ENCODE measurements around the gene MAP1LC3A. TPM values are rescaled to one million over a fixed set of nuclear protein-coding genes. Genes with fewer than 3 reads are reported as not detected.

Gene MAP1LC3A
- total and polyA plus RNA-seq, 2 donors (not counting 3 experiments of a cell fraction or from before 2014, with no cell fraction given) = 32.1 to 39.8 TPM

- Histone ChIP-seq H3K27me3 (ENCODE audit: control insufficient read depth in 2 of 2, insufficient read depth in 2 of 2, low read length in 2 of 2) (no peaks in the 10 kb centered on the region), H3K9me3 (replicated peaks; ENCODE audit: control insufficient read depth, insufficient read depth, low read length) (no peaks in the 10 kb centered on the region), H3K4me3 (replicated peaks in 1 of 3; ENCODE audit: insufficient read depth in 1 of 3, low read depth in 1 of 3, low read length in 3 of 3) (no peak overlapping the region), H3K9me1 (replicated peaks; ENCODE audit: control insufficient read depth, extremely low read depth, insufficient read depth, low read length) (no peaks in the 10 kb centered on the region), H3K27ac (ENCODE audit: insufficient read depth, low read depth, low read length) (no peak overlapping the region), H3K9ac (replicated peaks; ENCODE audit: extremely low read depth, insufficient read depth, low read length) (no peak overlapping the region), H3K36me3 (ENCODE audit: control insufficient read depth in 2 of 2, extremely low read depth in 1 of 2, insufficient read depth in 2 of 2, low read length in 2 of 2) (peaks cover 0 to 5% of the 10 kb centered on the region in 2 experiments), H2AFZ (ENCODE audit: low read depth, low read length) (no peak overlapping the region), H3K4me1 (ENCODE audit: control insufficient read depth, extremely low read depth, insufficient read depth, low read length) (peaks cover 14% of the 10 kb centered on the region), H3K79me2 (ENCODE audit: control insufficient read depth, insufficient read depth, low read length) (no peaks in the 10 kb centered on the region), H4K20me1 (replicated peaks; ENCODE audit: control insufficient read depth, extremely low read depth, insufficient read depth, low read length) (no peaks in the 10 kb centered on the region), H3K4me2 (ENCODE audit: insufficient read depth, low read length) (no peak overlapping the region)
- BruUV-seq (replicated peaks) = no TSS peak
- TF ChIP-seq MAX (IDR thresholded peaks at IDR 0.05; ENCODE audit: insufficient read depth, insufficient read length) (no peak), FOS (IDR thresholded peaks at IDR 0.05; ENCODE audit: borderline replicate concordance, insufficient read depth, low read length) (no peak)
- intact Hi-C loops (cut with micrococcal nuclease) (loop anchor here (1.0 kb wide), 3 partner anchors 128 to 189 kb away; no protein-coding TSS in a partner anchor), dilution Hi-C loops (cut with MboI; ENCODE audit: extremely low pct_ligation_motif_present, low sequenced_read_pairs) (no loop called here)
- CTCF ChIA-PET = interaction anchor here (0.9 to 6.1 kb wide), 9 partner anchors 15 to 196 kb away, joined by 3 to 92 read pairs (median 7); partner anchors contain the start of gene TP53INP2
- POLR2A ChIA-PET = no interaction called here
- FAIRE-seq (no peak), DNase-seq (ENCODE audit: low read depth, low spot score) (no peak)
These were observed 21.7 kb downstream of the MAP1LC3A start for GRCh38 chr20:34579979-34580940.

GRCh38 chr20:34581341-34582184 lies 23.0 kb downstream of the MAP1LC3A start:
- no peaks in the 10 kb centered on the region for H3K79me2 ChIP-seq (ENCODE audit: control insufficient read depth, insufficient read depth, low read length)
- CTCF ChIA-PET = interaction anchor here (0.9 to 3.4 kb wide), 4 partner anchors 17 to 188 kb away, joined by 3 to 16 read pairs (median 10); no protein-coding TSS in a partner anchor
- TF ChIP-seq MYC (IDR thresholded peaks at IDR 0.05; ENCODE audit: low read depth, low read length) (no peak), JUN (IDR thresholded peaks at IDR 0.05; ENCODE audit: borderline replicate concordance, insufficient read depth, insufficient read length, low read depth) (no peak), POLR2AphosphoS5 (IDR thresholded peaks at IDR 0.05; ENCODE audit: insufficient read depth, low read depth, low read length) (no peak), EZH2 (IDR thresholded peaks at IDR 0.05; ENCODE audit: borderline replicate concordance, low read depth, low read length, severe bottlenecking) (no peak), POLR2A (IDR thresholded peaks at IDR 0.05; ENCODE audit: low read depth, low read length) (no peak), CTCF (IDR thresholded peaks at IDR 0.05; ENCODE audit: extremely low read depth in 1 of 2, insufficient read depth in 1 of 2, low read depth in 1 of 2, low read length in 2 of 2) (no peak), GATA2 (IDR thresholded peaks at IDR 0.05; ENCODE audit: insufficient read depth, insufficient read length, low read depth, low read length) (no peak), FOS (IDR thresholded peaks at IDR 0.05; ENCODE audit: borderline replicate concordance, insufficient read depth, low read length) (no peak), MAX (IDR thresholded peaks at IDR 0.05; ENCODE audit: insufficient read depth, insufficient read length) (no peak)
- H3K4me1 ChIP-seq (ENCODE audit: control insufficient read depth, extremely low read depth, insufficient read depth, low read length) = peaks cover 14% of the 10 kb centered on the region
- H3K27me3 ChIP-seq (ENCODE audit: control insufficient read depth in 2 of 2, insufficient read depth in 2 of 2, low read length in 2 of 2) = no peaks in the 10 kb centered on the region
- H4K20me1 ChIP-seq (replicated peaks; ENCODE audit: control insufficient read depth, extremely low read depth, insufficient read depth, low read length) = no peaks in the 10 kb centered on the region
- DNase-seq (ENCODE audit: low read depth, low spot score) (peak; percentile 91), FAIRE-seq (peak; percentile 90)
- no peaks in the 10 kb centered on the region for H3K9me3 ChIP-seq (replicated peaks; ENCODE audit: control insufficient read depth, insufficient read depth, low read length)
- H2AFZ ChIP-seq (ENCODE audit: low read depth, low read length) = peak overlapping the region; percentile 27
- H3K4me2 ChIP-seq (ENCODE audit: insufficient read depth, low read length) = no peak overlapping the region
- intact Hi-C loops (cut with micrococcal nuclease) (no loop called here), dilution Hi-C loops (cut with MboI; ENCODE audit: extremely low pct_ligation_motif_present, low sequenced_read_pairs) (no loop called here)
- H3K9me1 ChIP-seq (replicated peaks; ENCODE audit: control insufficient read depth, extremely low read depth, insufficient read depth, low read length) = no peaks in the 10 kb centered on the region
- peak overlapping the region; percentile 3 for H3K9ac ChIP-seq (replicated peaks; ENCODE audit: extremely low read depth, insufficient read depth, low read length)
- no TSS peak for BruUV-seq (replicated peaks)
- POLR2A ChIA-PET = interaction anchor here (0.6 kb wide), 1 partner anchor 122 kb away, joined by 4 read pairs; the partner anchor contains the start of gene TP53INP2
- peak overlapping the region; percentile 51 for H3K27ac ChIP-seq (ENCODE audit: insufficient read depth, low read depth, low read length)
- H3K36me3 ChIP-seq (ENCODE audit: control insufficient read depth in 2 of 2, extremely low read depth in 1 of 2, insufficient read depth in 2 of 2, low read length in 2 of 2) = peaks cover 0 to 5% of the 10 kb centered on the region in 2 experiments
- H3K4me3 ChIP-seq (replicated peaks in 1 of 3; ENCODE audit: insufficient read depth in 1 of 3, low read depth in 1 of 3, low read length in 3 of 3) = no peak overlapping the region

All from endothelial cell of umbilical vein (primary cell).